Lower leg skin (tissue), 4 donors: ENCODE results near the gene HS3ST3A1. TPM values are rescaled to one million over a fixed set of nuclear protein-coding genes. Genes with fewer than 3 reads are reported as not detected.

Experiments
- DNase-seq, 2 donors: peaks; one replicate each; pipeline ENCODE4 v3.0.0-alpha.2; 2019; ENCODE audit warnings: low spot score in 2 of 2
- H3K4me3 ChIP-seq: fragments of 200-600 bp; sonication (generic); 2 replicates; pipeline ENCODE4 v1.5.1; 2017; ENCODE audit warnings: mild to moderate bottlenecking, low read depth; ENCODE audit not compliant: poor library complexity, severe bottlenecking
- POLR2A ChIP-seq, 2 donors: fragments of 450-650 bp; IDR thresholded peaks; one replicate each; pipeline ENCODE4 v1.6.1; 2016 to 2017; ENCODE audit warnings: antibody characterized with exemption in 2 of 2, mild to moderate bottlenecking in 1 of 2, moderate library complexity in 1 of 2
- WGBS, 2 donors: methylation state at CpG; one replicate each; pipeline ENCODE4 v1.1.5; 2018; 5-methylcytosine and 5-hydroxymethylcytosine counted together
- intact Hi-C: fragments of 100-400 bp; cut with DNase I; formaldehyde crosslinking; loops from one replicate; pipeline ENCODE4 v1.15.0; 2023; ENCODE audit warnings: low total_unique reads
- total RNA-seq, 4 donors: library from RNA; depleted of rRNA; stranded (reverse); fragments of >200 nt; gene quantifications; one replicate each; pipeline ENCODE4 v1.1.0, GENCODE V29; 2016
- TF ChIP-seq, protein P1 (sequence below), 3 donors: fragments of 450-650 bp; IDR thresholded peaks; one replicate each; pipeline ENCODE4 v1.5.1; 2016; ENCODE audit warnings: antibody characterized with exemption in 3 of 3, mild to moderate bottlenecking in 3 of 3, moderate library complexity in 2 of 3

The HS3ST3A1 gene
- total RNA-seq, 4 donors from 2014 or later = 1.4 to 21.2 (median 7.8) TPM

- no peak for DNase-seq
- intact Hi-C loops = no loop called here
- WGBS, 2 donors = 82 to 91% methylated on average over 4 of the region's 4 CpGs
- TF ChIP-seq, protein P1, sequence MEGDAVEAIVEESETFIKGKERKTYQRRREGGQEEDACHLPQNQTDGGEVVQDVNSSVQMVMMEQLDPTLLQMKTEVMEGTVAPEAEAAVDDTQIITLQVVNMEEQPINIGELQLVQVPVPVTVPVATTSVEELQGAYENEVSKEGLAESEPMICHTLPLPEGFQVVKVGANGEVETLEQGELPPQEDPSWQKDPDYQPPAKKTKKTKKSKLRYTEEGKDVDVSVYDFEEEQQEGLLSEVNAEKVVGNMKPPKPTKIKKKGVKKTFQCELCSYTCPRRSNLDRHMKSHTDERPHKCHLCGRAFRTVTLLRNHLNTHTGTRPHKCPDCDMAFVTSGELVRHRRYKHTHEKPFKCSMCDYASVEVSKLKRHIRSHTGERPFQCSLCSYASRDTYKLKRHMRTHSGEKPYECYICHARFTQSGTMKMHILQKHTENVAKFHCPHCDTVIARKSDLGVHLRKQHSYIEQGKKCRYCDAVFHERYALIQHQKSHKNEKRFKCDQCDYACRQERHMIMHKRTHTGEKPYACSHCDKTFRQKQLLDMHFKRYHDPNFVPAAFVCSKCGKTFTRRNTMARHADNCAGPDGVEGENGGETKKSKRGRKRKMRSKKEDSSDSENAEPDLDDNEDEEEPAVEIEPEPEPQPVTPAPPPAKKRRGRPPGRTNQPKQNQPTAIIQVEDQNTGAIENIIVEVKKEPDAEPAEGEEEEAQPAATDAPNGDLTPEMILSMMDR (IDR thresholded peaks at IDR 0.05) = no peak
- no peak for TF ChIP-seq POLR2A (IDR thresholded peaks at IDR 0.05)
- no peak overlapping the region for H3K4me3 ChIP-seq
These were observed 14.0 kb downstream of the HS3ST3A1 start for GRCh38 chr17:13587487-13588338.

DNA sequence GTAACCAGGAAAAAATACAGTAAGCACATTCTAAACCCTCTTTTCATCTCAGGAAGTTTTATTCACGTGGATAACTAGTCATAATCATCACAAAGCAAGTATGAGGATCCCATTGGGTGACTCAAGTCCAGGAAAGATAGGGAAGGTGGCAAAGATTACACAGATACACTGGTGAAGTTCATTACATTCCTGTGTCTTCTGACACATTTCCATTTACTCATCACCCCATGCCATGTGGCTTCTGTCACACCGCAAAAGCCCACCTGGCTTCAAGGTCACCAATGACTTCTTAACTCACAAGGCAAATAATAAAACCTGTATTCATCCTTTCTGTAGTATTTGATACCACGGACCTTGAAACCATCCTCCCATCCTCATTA, 17.0 kb downstream of the HS3ST3A1 start:
- DNase-seq = no peak
- WGBS, 2 donors = 79 to 83% methylated on average over 3 of the region's 3 CpGs
- TF ChIP-seq, protein P1 (IDR thresholded peaks at IDR 0.05) = no peak
- no peak for TF ChIP-seq POLR2A (IDR thresholded peaks at IDR 0.05)
- H3K4me3 ChIP-seq = no peak overlapping the region
- intact Hi-C loops = no loop called here

GRCh38 chr17:13583996-13584700, 17.6 kb downstream of the HS3ST3A1 start:
- 89 to 91% methylated on average over 3 of the region's 3 CpGs for WGBS, 2 donors
- no peak for TF ChIP-seq POLR2A (IDR thresholded peaks at IDR 0.05)
- TF ChIP-seq, protein P1 (IDR thresholded peaks at IDR 0.05) = no peak

DNA sequence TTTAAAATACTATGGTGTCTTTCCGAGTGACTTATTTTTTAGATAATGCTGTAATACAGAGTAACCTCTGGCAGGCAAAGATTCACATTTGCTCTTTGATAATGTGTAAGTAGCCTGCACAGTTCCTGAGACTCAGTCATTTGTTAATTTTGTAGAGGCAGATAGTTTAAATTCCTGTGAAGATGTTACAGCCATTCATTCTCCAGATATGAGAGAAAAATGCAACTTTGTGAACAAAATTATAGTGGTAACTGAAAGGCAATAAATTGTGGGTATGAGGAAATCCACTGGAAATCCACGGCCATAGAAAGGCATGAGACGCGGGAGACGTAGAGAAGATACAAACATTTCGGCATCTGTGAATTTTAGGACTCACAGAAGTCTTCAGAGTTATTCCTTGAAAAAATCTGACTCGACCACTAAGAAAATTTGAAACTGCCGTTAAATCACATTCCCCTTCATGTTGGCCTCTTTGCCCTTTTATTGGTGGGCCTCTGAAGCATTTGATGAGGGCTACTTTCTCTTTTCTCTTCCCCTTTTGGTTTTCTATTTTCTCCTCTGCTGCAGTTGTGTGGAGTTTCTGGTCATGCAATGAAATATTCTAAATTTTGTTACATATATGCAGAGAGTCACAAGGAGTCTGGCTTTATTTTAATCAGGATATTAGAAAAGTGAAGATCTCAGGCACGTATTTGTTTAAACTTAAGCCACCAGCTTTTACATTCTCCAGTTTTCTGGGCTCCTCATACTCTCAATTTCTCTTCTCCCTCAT, 18.8 kb downstream of the HS3ST3A1 start:
- WGBS, 2 donors = 80 to 81% methylated on average over 9 of the region's 9 CpGs
- intact Hi-C loops = no loop called here

More at GRCh38 chr17:13583996-13584700, 17.6 kb downstream of the HS3ST3A1 start:
- H3K4me3 ChIP-seq = no peak overlapping the region
- intact Hi-C loops = no loop called here
- no peak for DNase-seq

GRCh38 chr17:13581925-13582324, 19.8 kb downstream of the HS3ST3A1 start:
- intact Hi-C loops = no loop called here
- no peak for TF ChIP-seq POLR2A (IDR thresholded peaks at IDR 0.05)
- TF ChIP-seq, protein P1 (IDR thresholded peaks at IDR 0.05) = no peak
- no peak for DNase-seq
- H3K4me3 ChIP-seq = no peak overlapping the region
- WGBS, 2 donors = 23 to 24% methylated on average over 3 of the region's 3 CpGs

More for the DNA sequence above, 18.8 kb downstream of the HS3ST3A1 start:
- DNase-seq = no peak
- TF ChIP-seq, protein P1 (IDR thresholded peaks at IDR 0.05) = no peak
- TF ChIP-seq POLR2A (IDR thresholded peaks at IDR 0.05) = no peak
- H3K4me3 ChIP-seq = no peak overlapping the region
